Measurements from ENCODE around the gene CLBA1.

CLBA1 gene

DNA sequence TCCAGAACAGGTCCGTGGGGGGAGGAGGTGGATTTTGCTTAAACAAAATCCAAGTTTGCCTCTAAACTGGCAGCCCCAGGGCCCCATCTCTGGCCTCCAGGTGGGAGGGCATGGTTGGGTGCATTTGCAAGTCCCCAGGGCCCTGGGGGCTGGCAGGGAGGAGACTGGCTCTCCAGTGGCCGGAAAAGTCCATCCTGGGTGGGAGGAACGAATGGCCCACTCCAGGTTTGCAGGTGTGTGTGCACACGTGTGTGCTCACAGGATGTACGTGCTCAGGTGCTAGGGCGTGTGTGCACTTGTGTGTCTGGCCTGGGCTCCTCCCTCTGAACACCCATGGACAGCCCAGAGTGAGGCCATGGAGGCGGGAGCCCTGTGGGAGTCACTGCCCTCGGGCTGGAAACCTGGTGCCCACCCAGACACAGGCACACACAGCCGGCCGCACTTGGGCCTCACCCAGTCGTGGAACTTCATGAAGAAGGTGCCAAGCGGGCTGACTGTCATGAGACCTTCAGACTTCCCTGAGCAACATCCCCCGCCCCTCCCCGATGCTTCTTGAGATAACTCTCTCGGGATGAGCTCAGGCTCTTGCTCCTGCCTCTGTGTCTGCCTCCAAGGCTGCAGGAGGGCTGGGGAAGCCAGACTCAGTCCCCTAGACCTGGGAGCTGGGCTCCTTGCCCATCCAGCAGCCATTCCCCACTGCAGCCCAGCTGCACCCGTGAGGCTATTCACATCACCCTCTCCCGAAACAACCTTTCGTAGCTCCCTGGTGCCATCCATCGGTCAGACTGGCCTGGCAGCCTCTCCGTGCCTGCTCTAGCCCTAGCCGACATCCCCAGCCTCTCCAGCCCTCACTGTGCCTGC is 16.8 kb upstream of the CLBA1 start (continued):
- TF ChIP-seq ZNF624 (tag by site-specific recombination; IDR thresholded peaks at IDR 0.05) (no peak), ZBTB48 (tag by site-specific recombination; IDR thresholded peaks at IDR 0.05) (no peak), ZNF16 (tag by site-specific recombination; IDR thresholded peaks at IDR 0.05; ENCODE audit: low read depth) (peak; percentile 83), ZFHX2 (tag by site-specific recombination; conservative IDR thresholded peaks at IDR 0.05) (peak; percentile 76; the same call in 1 of the 2 replicates), ZNF274 (IDR thresholded peaks at IDR 0.05; ENCODE audit: low read length) (no peak), ZNF274 (tag by site-specific recombination; IDR thresholded peaks at IDR 0.05; ENCODE audit: borderline replicate concordance) (no peak), ZNF561 (tag by site-specific recombination; IDR thresholded peaks at IDR 0.05; ENCODE audit: borderline replicate concordance) (no peak), ZNF830 (tag by site-specific recombination; IDR thresholded peaks at IDR 0.05; ENCODE audit: low read depth) (no peak), ZBTB17 (tag by site-specific recombination; IDR thresholded peaks at IDR 0.05) (peak; percentile 73), ZNF510 (tag by site-specific recombination; IDR thresholded peaks at IDR 0.05; ENCODE audit: insufficient replicate concordance) (no peak), ZNF544 (tag by site-specific recombination; IDR thresholded peaks at IDR 0.05) (no peak), ZNF530 (tag by site-specific recombination; IDR thresholded peaks at IDR 0.05; ENCODE audit: low read depth) (no peak), KLF1 (tag by site-specific recombination; IDR thresholded peaks at IDR 0.05) (peak; percentile 81), GLIS1 (tag by site-specific recombination; IDR thresholded peaks at IDR 0.05) (0 out of 2 replicates have a peak, but pooled peaks have one; percentile 43), KLF16 (tag by site-specific recombination; IDR thresholded peaks at IDR 0.05) (no peak), ZNF202 (tag by site-specific recombination; IDR thresholded peaks at IDR 0.05; ENCODE audit: borderline replicate concordance) (no peak), SALL2 (tag by site-specific recombination; IDR thresholded peaks at IDR 0.05; ENCODE audit: borderline replicate concordance) (no peak), ZNF302 (tag by site-specific recombination; IDR thresholded peaks at IDR 0.05; ENCODE audit: low read depth) (no peak), TCF7L2 (IDR thresholded peaks at IDR 0.05; ENCODE audit: borderline replicate concordance, low read depth, low read length) (no peak), ZNF112 (tag by site-specific recombination; IDR thresholded peaks at IDR 0.05) (no peak), ZNF843 (tag by site-specific recombination; IDR thresholded peaks at IDR 0.05) (no peak), ZNF214 (tag by site-specific recombination; IDR thresholded peaks at IDR 0.05; ENCODE audit: borderline replicate concordance) (no peak), ZNF768 (tag by site-specific recombination; IDR thresholded peaks at IDR 0.05) (no peak), ZNF184 (tag by site-specific recombination; IDR thresholded peaks at IDR 0.05) (no peak)
- TF ChIP-seq, protein P1, sequence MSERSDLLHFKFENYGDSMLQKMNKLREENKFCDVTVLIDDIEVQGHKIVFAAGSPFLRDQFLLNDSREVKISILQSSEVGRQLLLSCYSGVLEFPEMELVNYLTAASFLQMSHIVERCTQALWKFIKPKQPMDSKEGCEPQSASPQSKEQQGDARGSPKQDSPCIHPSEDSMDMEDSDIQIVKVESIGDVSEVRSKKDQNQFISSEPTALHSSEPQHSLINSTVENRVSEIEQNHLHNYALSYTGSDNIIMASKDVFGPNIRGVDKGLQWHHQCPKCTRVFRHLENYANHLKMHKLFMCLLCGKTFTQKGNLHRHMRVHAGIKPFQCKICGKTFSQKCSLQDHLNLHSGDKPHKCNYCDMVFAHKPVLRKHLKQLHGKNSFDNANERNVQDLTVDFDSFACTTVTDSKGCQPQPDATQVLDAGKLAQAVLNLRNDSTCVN (tag by site-specific recombination; optimal IDR thresholded peaks at IDR 0.05), result no peak
- TF ChIP-seq, protein P2, sequence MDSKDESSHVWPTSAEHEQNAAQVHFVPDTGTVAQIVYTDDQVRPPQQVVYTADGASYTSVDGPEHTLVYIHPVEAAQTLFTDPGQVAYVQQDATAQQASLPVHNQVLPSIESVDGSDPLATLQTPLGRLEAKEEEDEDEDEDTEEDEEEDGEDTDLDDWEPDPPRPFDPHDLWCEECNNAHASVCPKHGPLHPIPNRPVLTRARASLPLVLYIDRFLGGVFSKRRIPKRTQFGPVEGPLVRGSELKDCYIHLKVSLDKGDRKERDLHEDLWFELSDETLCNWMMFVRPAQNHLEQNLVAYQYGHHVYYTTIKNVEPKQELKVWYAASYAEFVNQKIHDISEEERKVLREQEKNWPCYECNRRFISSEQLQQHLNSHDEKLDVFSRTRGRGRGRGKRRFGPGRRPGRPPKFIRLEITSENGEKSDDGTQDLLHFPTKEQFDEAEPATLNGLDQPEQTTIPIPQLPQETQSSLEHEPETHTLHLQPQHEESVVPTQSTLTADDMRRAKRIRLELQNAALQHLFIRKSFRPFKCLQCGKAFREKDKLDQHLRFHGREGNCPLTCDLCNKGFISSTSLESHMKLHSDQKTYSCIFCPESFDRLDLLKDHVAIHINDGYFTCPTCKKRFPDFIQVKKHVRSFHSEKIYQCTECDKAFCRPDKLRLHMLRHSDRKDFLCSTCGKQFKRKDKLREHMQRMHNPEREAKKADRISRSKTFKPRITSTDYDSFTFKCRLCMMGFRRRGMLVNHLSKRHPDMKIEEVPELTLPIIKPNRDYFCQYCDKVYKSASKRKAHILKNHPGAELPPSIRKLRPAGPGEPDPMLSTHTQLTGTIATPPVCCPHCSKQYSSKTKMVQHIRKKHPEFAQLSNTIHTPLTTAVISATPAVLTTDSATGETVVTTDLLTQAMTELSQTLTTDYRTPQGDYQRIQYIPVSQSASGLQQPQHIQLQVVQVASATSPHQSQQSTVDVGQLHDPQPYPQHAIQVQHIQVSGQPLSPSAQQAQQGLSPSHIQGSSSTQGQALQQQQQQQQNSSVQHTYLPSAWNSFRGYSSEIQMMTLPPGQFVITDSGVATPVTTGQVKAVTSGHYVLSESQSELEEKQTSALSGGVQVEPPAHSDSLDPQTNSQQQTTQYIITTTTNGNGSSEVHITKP (tag by site-specific recombination; IDR thresholded peaks at IDR 0.05), result peak; percentile 92
- TF ChIP-seq, protein P3, sequence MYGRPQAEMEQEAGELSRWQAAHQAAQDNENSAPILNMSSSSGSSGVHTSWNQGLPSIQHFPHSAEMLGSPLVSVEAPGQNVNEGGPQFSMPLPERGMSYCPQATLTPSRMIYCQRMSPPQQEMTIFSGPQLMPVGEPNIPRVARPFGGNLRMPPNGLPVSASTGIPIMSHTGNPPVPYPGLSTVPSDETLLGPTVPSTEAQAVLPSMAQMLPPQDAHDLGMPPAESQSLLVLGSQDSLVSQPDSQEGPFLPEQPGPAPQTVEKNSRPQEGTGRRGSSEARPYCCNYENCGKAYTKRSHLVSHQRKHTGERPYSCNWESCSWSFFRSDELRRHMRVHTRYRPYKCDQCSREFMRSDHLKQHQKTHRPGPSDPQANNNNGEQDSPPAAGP (tag by site-specific recombination; IDR thresholded peaks at IDR 0.05), result peak; percentile 75; the same call in 1 of the 2 replicates
- TF ChIP-seq, protein P4, sequence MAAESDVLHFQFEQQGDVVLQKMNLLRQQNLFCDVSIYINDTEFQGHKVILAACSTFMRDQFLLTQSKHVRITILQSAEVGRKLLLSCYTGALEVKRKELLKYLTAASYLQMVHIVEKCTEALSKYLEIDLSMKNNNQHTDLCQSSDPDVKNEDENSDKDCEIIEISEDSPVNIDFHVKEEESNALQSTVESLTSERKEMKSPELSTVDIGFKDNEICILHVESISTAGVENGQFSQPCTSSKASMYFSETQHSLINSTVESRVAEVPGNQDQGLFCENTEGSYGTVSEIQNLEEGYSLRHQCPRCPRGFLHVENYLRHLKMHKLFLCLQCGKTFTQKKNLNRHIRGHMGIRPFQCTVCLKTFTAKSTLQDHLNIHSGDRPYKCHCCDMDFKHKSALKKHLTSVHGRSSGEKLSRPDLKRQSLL (tag by site-specific recombination; IDR thresholded peaks at IDR 0.05), result no peak
- TF ChIP-seq, protein P5, sequence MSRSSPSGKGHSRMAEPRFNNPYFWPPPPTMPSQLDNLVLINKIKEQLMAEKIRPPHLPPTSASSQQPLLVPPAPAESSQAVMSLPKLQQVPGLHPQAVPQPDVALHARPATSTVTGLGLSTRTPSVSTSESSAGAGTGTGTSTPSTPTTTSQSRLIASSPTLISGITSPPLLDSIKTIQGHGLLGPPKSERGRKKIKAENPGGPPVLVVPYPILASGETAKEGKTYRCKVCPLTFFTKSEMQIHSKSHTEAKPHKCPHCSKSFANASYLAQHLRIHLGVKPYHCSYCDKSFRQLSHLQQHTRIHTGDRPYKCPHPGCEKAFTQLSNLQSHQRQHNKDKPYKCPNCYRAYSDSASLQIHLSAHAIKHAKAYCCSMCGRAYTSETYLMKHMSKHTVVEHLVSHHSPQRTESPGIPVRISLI (tag by site-specific recombination; IDR thresholded peaks at IDR 0.05), result no peak
- TF ChIP-seq, protein P6, sequence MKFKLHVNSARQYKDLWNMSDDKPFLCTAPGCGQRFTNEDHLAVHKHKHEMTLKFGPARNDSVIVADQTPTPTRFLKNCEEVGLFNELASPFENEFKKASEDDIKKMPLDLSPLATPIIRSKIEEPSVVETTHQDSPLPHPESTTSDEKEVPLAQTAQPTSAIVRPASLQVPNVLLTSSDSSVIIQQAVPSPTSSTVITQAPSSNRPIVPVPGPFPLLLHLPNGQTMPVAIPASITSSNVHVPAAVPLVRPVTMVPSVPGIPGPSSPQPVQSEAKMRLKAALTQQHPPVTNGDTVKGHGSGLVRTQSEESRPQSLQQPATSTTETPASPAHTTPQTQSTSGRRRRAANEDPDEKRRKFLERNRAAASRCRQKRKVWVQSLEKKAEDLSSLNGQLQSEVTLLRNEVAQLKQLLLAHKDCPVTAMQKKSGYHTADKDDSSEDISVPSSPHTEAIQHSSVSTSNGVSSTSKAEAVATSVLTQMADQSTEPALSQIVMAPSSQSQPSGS (tag by site-specific recombination; IDR thresholded peaks at IDR 0.05; ENCODE audit: low read depth), result no peak
